ENCODE results near the gene GPRIN3.
A peak's percentile ranks its signal among the peaks of the same experiment; 100 is the strongest.
"Not testable (repeated sequence)": the region's sequence is repeated elsewhere in the genome, so short reads cannot be mapped to it uniquely, and the experiment has no call there.

The GPRIN3 gene

DNA sequence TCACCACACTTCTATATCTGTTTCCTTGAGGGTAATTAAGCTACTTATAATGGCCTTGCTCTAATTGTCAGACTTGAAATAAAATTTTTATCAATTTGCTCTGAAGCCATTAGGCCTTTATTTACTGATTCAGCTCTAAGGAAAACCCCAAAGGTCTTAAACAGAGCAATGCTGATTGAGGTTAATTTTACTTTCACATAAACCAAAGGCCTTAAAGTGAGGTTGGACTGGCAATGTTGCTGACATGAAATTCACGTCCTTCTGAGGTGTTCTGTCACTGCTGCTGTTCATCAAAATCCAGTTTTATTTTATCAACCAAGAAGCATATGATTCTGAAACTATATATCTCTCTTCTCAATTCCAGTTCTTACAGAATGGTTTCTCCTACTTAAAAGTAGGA, 21.7 kb upstream of the GPRIN3 start:
- H3K9me3 Mint-ChIP-seq: no peaks in the 10 kb centered on the region
- H3K4me3 Mint-ChIP-seq: no peak overlapping the region
- no peaks in the 10 kb centered on the region for H3K36me3 Mint-ChIP-seq
- no peaks in the 10 kb centered on the region for H3K27me3 Mint-ChIP-seq
- H3K4me1 Mint-ChIP-seq: no peaks in the 10 kb centered on the region
- H3K27ac Mint-ChIP-seq: no peak overlapping the region

DNA sequence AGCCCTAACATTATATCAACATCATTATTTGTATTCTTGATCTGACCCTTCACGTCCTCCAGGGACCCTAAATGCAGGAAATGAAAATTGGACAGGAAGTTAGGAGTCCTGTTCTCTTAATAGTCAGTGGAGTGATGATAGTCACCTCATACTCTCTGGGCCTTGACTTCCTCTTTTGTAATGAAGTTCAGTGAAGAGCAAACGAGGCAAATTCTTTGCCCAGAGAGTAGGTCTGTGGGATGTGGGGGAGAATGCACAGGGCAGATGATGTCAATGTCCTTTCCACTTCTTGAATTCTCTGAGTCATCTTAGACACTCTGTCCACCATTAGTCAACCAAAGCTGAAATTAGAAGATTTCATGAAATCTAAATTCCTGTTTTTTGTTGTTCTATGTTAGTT, 17.1 kb upstream of the GPRIN3 start:
- peaks cover 8% of the 10 kb centered on the region for H3K4me1 Mint-ChIP-seq
- H3K27me3 Mint-ChIP-seq: no peaks in the 10 kb centered on the region
- no peaks in the 10 kb centered on the region for H3K36me3 Mint-ChIP-seq
- H3K27ac Mint-ChIP-seq: peak overlapping the region; percentile 5
- no peaks in the 10 kb centered on the region for H3K9me3 Mint-ChIP-seq
- H3K4me3 Mint-ChIP-seq: no peak overlapping the region

DNA sequence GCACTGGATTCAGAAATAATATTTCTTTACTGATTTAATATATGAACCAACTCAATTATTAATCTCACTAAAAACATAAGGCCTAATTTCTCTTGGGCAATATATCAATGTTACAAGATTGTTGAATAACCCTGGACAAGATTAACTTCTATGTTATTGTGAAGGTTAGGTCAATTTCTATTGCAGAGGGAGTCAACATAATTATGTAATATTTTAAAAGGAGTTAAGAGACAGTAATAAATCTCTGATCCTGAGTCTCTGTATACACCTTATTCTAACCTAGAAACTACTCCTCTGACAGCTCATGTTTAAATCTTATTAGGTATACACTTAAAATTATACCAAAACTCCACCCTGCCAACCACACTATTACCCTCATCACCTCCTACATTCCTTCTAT, 15.1 kb upstream of the GPRIN3 start:
- Mint-ChIP-seq H3K4me1 (peaks cover 24% of the 10 kb centered on the region), H3K36me3 (no peaks in the 10 kb centered on the region), H3K9me3 (no peaks in the 10 kb centered on the region), H3K27me3 (no peaks in the 10 kb centered on the region), H3K27ac (no peak overlapping the region), H3K4me3 (no peak overlapping the region)

DNA sequence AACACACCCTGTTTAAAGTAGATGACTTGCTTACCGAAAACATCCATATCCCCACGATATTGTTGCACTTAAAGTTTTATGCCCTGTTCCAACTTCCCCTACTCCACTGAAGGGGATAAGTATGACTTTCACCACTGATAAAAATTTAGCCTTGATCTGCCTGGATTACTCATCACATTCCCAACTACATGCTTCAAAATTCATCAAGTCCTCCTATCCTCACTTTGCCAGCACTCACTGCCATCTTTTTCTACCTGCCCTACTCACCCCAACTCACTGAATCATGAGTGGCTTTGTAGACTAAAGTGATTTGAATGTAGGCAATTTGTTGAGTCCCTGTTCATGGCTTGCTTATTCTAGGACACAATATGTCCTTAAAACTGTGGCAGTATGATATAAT, 12.2 kb upstream of the GPRIN3 start:
- Mint-ChIP-seq H3K4me3 (no peak overlapping the region), H3K27ac (peak overlapping the region; percentile 56), H3K4me1 (peaks cover 43% of the 10 kb centered on the region), H3K36me3 (no peaks in the 10 kb centered on the region), H3K27me3 (no peaks in the 10 kb centered on the region), H3K9me3 (no peaks in the 10 kb centered on the region)

DNA sequence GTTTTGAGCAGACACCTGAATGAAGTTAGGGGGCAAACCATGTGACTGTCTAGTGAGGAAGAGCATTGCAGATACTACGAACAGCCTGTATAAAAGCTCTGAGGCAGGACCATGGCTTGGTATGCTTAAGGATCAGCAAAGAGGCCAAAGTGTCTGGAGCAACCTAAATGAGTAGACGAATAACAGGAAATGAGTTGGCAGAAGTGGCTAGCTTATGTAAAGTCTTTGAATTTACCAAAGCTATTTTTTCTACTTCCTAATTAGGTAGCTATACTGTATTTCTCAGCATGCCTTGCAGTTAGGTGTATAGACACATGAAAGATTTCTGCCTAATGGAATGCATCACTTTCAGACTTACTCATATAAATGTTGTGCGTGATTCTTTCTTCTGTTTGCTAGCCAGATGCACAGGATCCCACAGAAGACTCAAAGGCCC, 9.3 kb upstream of the GPRIN3 start:
- Mint-ChIP-seq H3K9me3 (no peaks in the 10 kb centered on the region), H3K4me1 (peaks cover 38% of the 10 kb centered on the region), H3K4me3 (peak overlapping the region; percentile 68), H3K36me3 (no peaks in the 10 kb centered on the region), H3K27me3 (no peaks in the 10 kb centered on the region), H3K27ac (peak overlapping the region; percentile 97)

DNA sequence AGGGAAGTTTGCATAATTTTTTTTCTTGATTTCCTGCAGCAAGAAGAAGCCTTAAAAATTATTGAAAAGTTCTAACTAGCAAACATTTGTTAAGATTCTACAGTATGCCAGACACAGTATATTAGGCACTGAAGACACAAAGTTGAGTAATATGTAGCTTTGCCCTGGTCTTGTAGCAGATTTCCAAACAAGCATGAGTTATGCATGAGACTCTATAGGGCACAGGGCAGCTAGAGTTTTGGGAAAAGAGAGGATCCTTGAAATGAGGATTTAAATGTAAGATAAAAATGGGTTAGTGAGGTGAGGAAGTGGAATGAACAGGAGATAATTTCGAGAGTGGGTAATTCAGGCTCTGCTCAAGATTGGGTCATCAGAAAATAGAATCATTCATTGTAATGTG, 8.6 kb upstream of the GPRIN3 start:
- Mint-ChIP-seq H3K4me3 (peak overlapping the region; percentile 31), H3K36me3 (no peaks in the 10 kb centered on the region), H3K27me3 (no peaks in the 10 kb centered on the region), H3K4me1 (peaks cover 44% of the 10 kb centered on the region), H3K9me3 (no peaks in the 10 kb centered on the region), H3K27ac (peak overlapping the region; percentile 97)

DNA sequence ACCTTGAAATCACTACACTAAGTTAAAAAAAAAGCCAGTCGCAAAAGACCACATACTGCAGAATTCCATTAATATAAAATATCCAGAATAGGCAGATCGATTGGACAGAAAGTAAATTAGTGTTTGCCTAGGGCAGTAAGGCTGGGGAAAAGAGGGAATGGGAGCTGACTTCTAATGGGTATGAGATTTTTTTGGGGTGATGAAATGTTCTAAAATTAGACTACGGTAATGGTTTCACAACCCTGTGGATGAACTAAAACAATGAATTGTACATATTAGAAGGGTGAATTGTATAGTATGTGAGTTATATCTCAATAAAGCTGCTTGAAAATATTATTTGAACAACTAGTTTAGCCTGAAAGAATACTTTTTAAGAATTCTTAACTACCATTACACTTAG, 6.7 kb upstream of the GPRIN3 start:
- Mint-ChIP-seq H3K27me3 (no peaks in the 10 kb centered on the region), H3K27ac (no peak overlapping the region), H3K9me3 (no peaks in the 10 kb centered on the region), H3K4me3 (no peak overlapping the region), H3K4me1 (peaks cover 56% of the 10 kb centered on the region), H3K36me3 (no peaks in the 10 kb centered on the region)

DNA sequence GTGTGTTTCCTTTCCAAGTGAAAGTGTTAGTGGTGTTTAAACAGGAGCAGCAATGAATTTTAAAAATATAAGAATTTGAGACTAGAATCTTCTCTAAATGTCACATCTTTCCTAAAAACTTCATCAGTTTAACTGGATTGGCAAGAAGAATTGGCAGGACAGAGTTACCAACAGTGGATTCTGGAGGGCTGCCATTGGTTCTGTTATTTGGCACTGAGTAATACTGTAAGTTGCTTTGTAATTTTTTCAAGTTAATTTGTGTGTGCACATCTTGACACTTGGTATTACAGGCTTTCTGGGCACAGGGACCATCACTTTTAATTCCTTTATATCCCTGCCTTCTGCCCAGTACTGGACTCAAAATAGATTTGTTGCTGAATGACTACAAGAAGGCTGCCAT, 4.5 kb upstream of the GPRIN3 start:
- Mint-ChIP-seq H3K9me3 (no peaks in the 10 kb centered on the region), H3K27me3 (no peaks in the 10 kb centered on the region), H3K27ac (no peak overlapping the region), H3K4me1 (peaks cover 45% of the 10 kb centered on the region), H3K36me3 (no peaks in the 10 kb centered on the region), H3K4me3 (no peak overlapping the region)

DNA sequence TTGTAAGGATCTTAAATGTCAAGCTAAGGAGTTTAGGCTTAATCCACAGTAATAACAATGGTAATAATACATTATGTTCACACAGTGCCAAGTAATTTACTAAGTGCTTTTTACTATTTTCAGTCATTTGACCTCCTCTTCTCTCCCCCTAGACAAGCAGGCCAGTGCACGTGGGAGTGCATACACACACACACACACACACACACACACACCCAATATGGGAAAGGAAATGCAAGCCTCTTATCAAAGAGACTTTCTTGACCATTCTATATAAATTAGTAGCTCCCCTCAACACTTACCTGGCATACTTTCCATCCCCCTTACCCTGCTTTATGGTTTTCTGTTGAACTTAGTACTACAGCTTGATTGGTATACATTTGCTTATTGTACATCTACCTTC, 3.8 kb upstream of the GPRIN3 start:
- no peaks in the 10 kb centered on the region for H3K9me3 Mint-ChIP-seq
- no peak overlapping the region for H3K27ac Mint-ChIP-seq
- no peaks in the 10 kb centered on the region for H3K36me3 Mint-ChIP-seq
- peaks cover 44% of the 10 kb centered on the region for H3K4me1 Mint-ChIP-seq
- no peak overlapping the region for H3K4me3 Mint-ChIP-seq
- no peaks in the 10 kb centered on the region for H3K27me3 Mint-ChIP-seq

DNA sequence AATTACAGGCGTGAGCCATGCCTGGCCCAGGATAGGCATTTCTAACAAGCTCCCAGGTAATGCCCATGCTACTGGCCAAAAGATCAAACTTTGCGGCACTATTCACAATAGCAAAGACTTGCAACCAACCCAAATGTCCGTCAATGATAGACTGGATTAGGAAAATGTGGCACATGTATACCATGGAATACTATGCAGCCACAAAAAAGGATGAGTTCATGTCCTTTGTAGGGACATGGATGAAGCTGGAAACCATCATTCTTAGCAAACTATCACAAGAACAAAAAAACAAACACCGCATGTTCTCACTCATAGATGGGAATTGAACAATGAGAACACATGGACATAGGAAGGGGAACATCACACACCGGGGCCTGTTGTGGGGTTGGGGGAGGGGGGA, 1.6 kb upstream of the GPRIN3 start:
- H3K36me3 Mint-ChIP-seq, H3K27me3 Mint-ChIP-seq, H3K27ac Mint-ChIP-seq, H3K9me3 Mint-ChIP-seq: not testable (repeated sequence)
- peak overlapping the region; percentile 89 for H3K4me3 Mint-ChIP-seq
- peaks cover 60% of the 10 kb centered on the region for H3K4me1 Mint-ChIP-seq

DNA sequence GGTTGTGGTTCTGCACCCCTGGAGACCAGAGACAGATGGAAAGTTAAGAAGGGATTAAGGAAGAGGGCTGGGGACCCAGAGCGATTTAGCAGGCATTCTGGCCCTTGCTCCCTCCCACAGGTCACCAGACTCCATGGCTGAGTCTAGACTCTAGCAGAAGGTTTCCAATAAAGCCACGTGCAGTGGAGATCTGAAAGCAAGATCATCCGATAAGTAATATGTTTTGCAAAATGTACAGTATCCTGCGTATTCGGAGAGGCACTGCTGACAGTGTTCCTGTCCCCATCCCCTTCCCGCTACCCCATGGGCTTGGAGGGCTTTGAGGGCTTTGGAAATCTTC, 531 bp upstream of the GPRIN3 start:
- H3K27me3 Mint-ChIP-seq: no peaks in the 10 kb centered on the region
- H3K4me3 Mint-ChIP-seq: peak overlapping the region; percentile 89
- H3K36me3 Mint-ChIP-seq: no peaks in the 10 kb centered on the region
- H3K27ac Mint-ChIP-seq: no peak overlapping the region
- no peaks in the 10 kb centered on the region for H3K9me3 Mint-ChIP-seq
- H3K4me1 Mint-ChIP-seq: peaks cover 70% of the 10 kb centered on the region

DNA sequence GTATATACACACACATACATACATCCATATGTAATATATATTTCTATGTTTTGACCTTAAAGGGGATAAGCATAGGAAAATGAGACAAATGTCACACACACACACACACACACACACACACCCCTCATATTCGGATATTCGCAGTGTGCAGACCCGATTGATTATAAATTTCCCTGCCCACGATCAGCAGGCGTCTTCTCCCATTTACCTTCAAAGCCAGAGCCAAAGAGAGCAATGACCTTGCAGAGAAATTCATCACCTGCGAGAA, 488 bp downstream of the GPRIN3 start:
- Mint-ChIP-seq H3K9me3 (no peaks in the 10 kb centered on the region), H3K4me3 (peak overlapping the region; percentile 89), H3K4me1 (peaks cover 80% of the 10 kb centered on the region), H3K27ac (peak overlapping the region; percentile 91), H3K27me3 (no peaks in the 10 kb centered on the region), H3K36me3 (no peaks in the 10 kb centered on the region)

DNA sequence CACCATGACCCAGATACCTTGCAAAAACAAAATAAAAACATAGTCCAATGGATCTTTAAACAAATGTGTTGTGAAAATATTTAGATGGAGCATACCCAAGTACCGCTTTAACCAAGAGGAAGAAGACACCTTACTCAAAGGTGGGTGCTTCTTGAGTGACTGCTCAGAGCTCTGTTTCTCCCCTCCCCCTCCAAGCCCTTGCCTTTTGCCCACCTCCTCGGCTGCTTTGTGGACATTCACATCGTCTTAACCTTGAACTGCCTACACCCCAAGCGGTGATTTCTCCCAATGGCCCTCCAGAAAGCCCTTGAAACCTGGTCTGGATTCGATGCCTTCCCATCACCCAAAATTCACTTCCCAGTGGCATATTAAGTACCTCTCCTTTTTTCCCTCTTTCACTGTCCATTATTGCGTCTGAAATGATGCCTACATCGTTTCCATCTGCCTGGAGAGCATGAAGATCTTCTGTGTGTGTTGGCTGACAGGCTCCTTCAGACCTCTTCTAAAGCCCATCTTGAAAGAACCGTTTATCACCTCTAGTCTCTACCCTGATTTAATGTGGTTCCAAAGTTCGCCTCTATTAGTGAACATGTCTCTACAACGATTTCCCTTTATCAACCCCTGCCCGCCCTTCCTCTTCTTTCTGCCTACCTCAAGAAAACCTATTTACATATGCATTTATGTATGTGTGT, 968 bp downstream of the GPRIN3 start:
- Mint-ChIP-seq H3K36me3 (no peaks in the 10 kb centered on the region), H3K4me1 (peaks cover 83% of the 10 kb centered on the region), H3K4me3 (peak overlapping the region; percentile 89), H3K9me3 (no peaks in the 10 kb centered on the region), H3K27ac (peak overlapping the region; percentile 91), H3K27me3 (no peaks in the 10 kb centered on the region)

DNA sequence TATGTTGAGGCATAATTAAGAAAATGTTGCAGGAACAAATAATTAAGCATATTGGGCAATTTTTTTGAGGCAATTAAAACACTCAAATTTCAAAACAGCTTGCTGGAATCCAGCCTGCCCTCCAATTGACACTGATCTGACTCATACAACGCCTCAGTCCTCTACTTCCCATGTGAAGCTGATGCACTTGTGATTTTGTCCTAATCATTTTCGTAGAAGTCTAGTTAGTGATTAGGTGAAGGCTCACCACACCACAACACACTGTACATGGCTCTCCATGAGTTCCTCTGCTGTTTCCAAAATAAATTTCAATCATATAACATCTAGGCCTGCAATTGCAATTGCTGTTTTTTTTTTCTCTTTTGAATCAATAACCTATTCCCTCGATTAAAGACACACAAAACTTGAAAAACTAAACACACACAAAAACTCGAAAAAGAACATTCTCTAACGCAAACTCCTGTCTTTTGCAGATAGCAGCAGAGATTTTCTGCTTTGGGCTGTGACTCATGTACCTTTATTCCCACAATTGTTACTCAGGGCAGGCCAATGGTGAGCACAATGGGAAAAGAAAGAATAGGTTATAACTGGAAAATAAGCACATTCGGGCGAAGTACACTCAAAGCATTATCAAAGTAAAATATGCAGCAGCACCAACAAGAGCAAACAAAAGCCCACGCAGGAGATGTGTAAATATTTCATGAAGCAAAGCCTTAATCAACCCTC, 1.7 kb downstream of the GPRIN3 start:
- Mint-ChIP-seq H3K9me3 (no peaks in the 10 kb centered on the region), H3K4me1 (peaks cover 84% of the 10 kb centered on the region), H3K4me3 (peak overlapping the region; percentile 89), H3K36me3 (no peaks in the 10 kb centered on the region), H3K27ac (peak overlapping the region; percentile 84), H3K27me3 (no peaks in the 10 kb centered on the region)

DNA sequence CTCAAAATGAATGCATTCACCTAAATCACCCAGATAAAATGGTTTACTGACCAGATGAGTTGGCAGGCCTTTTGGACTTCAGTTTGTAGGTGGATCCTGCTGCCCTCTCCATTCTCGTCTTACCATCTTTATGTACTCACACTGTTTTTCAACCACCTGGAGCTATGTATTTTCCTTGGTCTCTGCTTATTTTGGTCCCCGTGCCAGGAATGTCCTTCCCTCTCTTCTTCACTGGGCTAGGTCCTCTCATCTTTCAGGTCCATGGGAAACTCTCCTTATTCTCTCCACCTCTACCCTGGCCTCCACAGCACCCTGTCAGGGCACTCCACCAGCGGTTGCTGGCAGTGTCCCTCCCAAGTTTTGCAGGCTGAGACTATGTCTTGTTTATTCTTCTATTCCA, 2.6 kb downstream of the GPRIN3 start:
- H3K27ac Mint-ChIP-seq: peak overlapping the region; percentile 84
- H3K36me3 Mint-ChIP-seq: no peaks in the 10 kb centered on the region
- peak overlapping the region; percentile 89 for H3K4me3 Mint-ChIP-seq
- no peaks in the 10 kb centered on the region for H3K27me3 Mint-ChIP-seq
- H3K4me1 Mint-ChIP-seq: peaks cover 86% of the 10 kb centered on the region
- H3K9me3 Mint-ChIP-seq: no peaks in the 10 kb centered on the region

DNA sequence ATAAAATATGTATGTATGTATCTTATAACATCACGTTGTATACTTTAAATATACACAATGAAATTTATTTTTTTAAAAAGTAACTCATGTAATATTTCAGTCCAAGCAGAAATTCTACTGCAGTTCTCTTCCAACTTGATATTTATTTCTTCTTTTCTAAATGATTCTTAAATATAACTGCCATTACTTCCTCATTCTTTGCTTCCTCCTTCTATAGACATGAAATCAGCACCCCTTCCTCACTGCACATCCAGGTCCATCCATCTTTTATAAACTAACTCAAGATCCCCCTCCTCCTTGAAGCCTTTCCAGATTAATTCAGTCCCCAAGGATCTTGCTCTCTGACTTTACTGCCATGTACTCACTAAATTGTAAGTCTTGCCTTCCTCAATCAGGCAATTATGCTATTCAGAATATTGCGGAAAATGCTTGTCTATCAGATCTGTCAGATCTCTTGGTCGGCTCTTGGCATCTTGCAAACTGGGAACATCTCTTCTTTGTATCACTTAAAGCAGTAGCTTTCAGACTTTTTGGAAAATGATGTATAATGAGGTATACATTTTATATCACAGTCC, 3.7 kb downstream of the GPRIN3 start:
- Mint-ChIP-seq H3K27me3 (no peaks in the 10 kb centered on the region), H3K27ac (peak overlapping the region; percentile 89), H3K36me3 (no peaks in the 10 kb centered on the region)

More for the DNA sequence above, 3.7 kb downstream of the GPRIN3 start:
- H3K9me3 Mint-ChIP-seq: no peaks in the 10 kb centered on the region
- peak overlapping the region; percentile 70 for H3K4me3 Mint-ChIP-seq
- H3K4me1 Mint-ChIP-seq: peaks cover 85% of the 10 kb centered on the region

Data from activated naive CD4-positive, alpha-beta T cell treated with anti-CD3 and anti-CD28 coated beads, Interleukin-2, amount 50 U/mL, for 24 hours (primary cell).